Panc1 (cell line): ENCODE data around the gene LARP4B. TPM values are rescaled to one million over a fixed set of nuclear protein-coding genes. Genes with fewer than 3 reads are reported as not detected.

Experiments
- ATAC-seq: fragments of 200-7000 bp; cut with Tn5 transposase; 2 replicates; pipeline ENCODE4 v1.9.1; 2020; ENCODE audit warnings: mild to moderate bottlenecking, moderate library complexity
- BruUV-seq: library from RNA; stranded (reverse); fragments of 400-500 nt; replicated peaks from 2 replicates; lab custom pipeline; 2021; lab: Mats Ljungman, UMichigan
- CTCF ChIA-PET: fragments of 300-600 bp; sonication (Branson Sonifier 250); formaldehyde crosslinking; loops from one replicate; lab custom pipeline; 2022; ENCODE audit warnings: antibody characterized with exemption; lab: Charles Lee
- POLR2A ChIA-PET: fragments of 300-600 bp; sonication (Branson Sonifier 250); formaldehyde crosslinking; loops from one replicate; lab custom pipeline; 2022; ENCODE audit warnings: antibody characterized with exemption; lab: Charles Lee
- DNase-seq: peaks from one replicate; pipeline ENCODE4 v3.0.0-alpha.2; 2010; ENCODE audit warnings: low read depth, low spot score
- H3K27ac ChIP-seq: 2 replicates; pipeline ENCODE4 v1.5.1; 2011; ENCODE audit warnings: mild to moderate bottlenecking, low read length, inconsistent platforms
- H3K27me3 ChIP-seq: fragments of 200-500 bp; sonication (Bioruptor generic); 2 replicates; pipeline ENCODE4 v1.6.0; 2014; ENCODE audit warnings: low read length, inconsistent platforms; ENCODE audit not compliant: control insufficient read depth, insufficient read depth
- H3K36me3 ChIP-seq: fragments of 200-500 bp; sonication (Bioruptor generic); 2 replicates; pipeline ENCODE4 v1.5.1; 2014; ENCODE audit warnings: inconsistent platforms, mild to moderate bottlenecking, low read length, moderate library complexity; ENCODE audit not compliant: control insufficient read depth, insufficient read depth
- H3K4me1 ChIP-seq: 2 replicates; pipeline ENCODE4 v1.5.1; 2011; ENCODE audit warnings: inconsistent platforms, mild to moderate bottlenecking, low read length, moderate library complexity; ENCODE audit not compliant: control insufficient read depth, insufficient read depth
- H3K4me3 ChIP-seq, 2 experiments: 2 replicates each; pipeline ENCODE4 v1.5.1; 2011 to 2012; ENCODE audit warnings: low read depth in 2 of 2, low read length in 2 of 2, mild to moderate bottlenecking in 2 of 2, inconsistent platforms in 1 of 2, moderate library complexity in 1 of 2
- H3K9me3 ChIP-seq: fragments of 200-500 bp; sonication (Bioruptor generic); 2 replicates; pipeline ENCODE4 v1.5.1; 2014; ENCODE audit warnings: low read depth, mild to moderate bottlenecking, inconsistent platforms, low read length, moderate library complexity; ENCODE audit not compliant: control insufficient read depth, insufficient read depth
- SIN3A ChIP-seq: IDR thresholded peaks from 2 replicates; pipeline ENCODE4 v1.6.1; 2012; ENCODE audit warnings: low read depth, mild to moderate bottlenecking, low read length, moderate library complexity, borderline replicate concordance; ENCODE audit not compliant: insufficient read depth
- TCF7L2 ChIP-seq: IDR thresholded peaks from 2 replicates; pipeline ENCODE4 v1.6.1; 2011; ENCODE audit warnings: mild to moderate bottlenecking, low read depth, low read length, inconsistent platforms
- in situ Hi-C: cut with HindIII; loops from 2 replicates; pipeline ENCODE4 v1.10.0; 2016; ENCODE audit warnings: low sequenced_read_pairs, low pct_unique_long_range_greater_than_20kb
- intact Hi-C: fragments of 100-400 bp; cut with micrococcal nuclease; formaldehyde crosslinking; loops from one replicate; pipeline ENCODE4 v1.10.0; 2022; ENCODE audit not compliant: unreplicated experiment
- total RNA-seq: library from RNA; stranded (reverse); gene quantifications from one replicate; pipeline ENCODE4 v1.2.1, GENCODE V29; 2021; ENCODE audit not compliant: unreplicated experiment
- TF ChIP-seq, protein P1 (sequence below), 2 experiments: IDR thresholded peaks; 2 replicates each; pipeline ENCODE4 v1.6.1; 2011 to 2012; ENCODE audit warnings: low read depth in 2 of 2, control low read depth in 1 of 2, low read length in 1 of 2, mild to moderate bottlenecking in 1 of 2, moderate library complexity in 1 of 2; ENCODE audit not compliant: insufficient read depth in 1 of 2
- TF ChIP-seq, protein P2 (sequence below): fragments of 450-650 bp; IDR thresholded peaks from 2 replicates; pipeline ENCODE4 v1.5.1; 2017; ENCODE audit warnings: mild to moderate bottlenecking

LARP4B gene
- total RNA-seq, 1 experiment from 2014 or later, result 87.0 TPM

DNA sequence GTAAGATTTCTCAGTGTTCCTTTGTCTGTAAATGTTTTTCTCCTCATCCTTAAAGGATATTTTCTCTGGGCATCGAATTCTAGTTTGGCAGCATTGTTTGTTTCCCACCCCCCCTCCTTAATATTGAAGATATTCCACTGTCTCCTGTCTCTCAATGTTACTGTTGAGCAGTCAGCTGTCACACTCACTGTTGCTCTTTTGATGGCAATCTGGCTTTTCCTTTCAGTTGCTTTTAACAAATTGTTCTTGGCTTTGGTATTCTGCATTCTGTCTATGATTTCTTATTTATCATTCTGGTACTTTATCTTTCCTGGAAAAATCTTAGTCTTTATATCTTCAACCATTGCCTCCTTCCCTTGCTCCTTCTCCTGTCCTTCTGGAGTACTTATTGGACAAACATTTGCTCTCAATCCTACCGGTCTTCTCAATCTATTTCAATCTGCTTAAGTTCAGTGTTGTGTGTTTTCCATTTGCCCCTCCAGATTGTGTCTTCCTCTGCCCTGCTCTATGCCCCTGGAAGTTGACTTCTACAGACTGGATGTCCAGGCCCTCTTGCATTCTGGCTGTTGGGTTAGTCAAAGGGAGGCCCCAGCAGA, 47.4 kb upstream of the LARP4B start:
- in situ Hi-C loops, result no loop called here
- Histone ChIP-seq H3K36me3 (no peaks in the 10 kb centered on the region), H3K4me3 (no peak overlapping the region), H3K27ac (no peak overlapping the region), H3K4me1 (no peaks in the 10 kb centered on the region), H3K27me3 (no peaks in the 10 kb centered on the region), H3K9me3 (peaks cover 6% of the 10 kb centered on the region; the same call in 1 of the 2 replicates)
- ATAC-seq, result no peak
- TF ChIP-seq, protein P1, sequence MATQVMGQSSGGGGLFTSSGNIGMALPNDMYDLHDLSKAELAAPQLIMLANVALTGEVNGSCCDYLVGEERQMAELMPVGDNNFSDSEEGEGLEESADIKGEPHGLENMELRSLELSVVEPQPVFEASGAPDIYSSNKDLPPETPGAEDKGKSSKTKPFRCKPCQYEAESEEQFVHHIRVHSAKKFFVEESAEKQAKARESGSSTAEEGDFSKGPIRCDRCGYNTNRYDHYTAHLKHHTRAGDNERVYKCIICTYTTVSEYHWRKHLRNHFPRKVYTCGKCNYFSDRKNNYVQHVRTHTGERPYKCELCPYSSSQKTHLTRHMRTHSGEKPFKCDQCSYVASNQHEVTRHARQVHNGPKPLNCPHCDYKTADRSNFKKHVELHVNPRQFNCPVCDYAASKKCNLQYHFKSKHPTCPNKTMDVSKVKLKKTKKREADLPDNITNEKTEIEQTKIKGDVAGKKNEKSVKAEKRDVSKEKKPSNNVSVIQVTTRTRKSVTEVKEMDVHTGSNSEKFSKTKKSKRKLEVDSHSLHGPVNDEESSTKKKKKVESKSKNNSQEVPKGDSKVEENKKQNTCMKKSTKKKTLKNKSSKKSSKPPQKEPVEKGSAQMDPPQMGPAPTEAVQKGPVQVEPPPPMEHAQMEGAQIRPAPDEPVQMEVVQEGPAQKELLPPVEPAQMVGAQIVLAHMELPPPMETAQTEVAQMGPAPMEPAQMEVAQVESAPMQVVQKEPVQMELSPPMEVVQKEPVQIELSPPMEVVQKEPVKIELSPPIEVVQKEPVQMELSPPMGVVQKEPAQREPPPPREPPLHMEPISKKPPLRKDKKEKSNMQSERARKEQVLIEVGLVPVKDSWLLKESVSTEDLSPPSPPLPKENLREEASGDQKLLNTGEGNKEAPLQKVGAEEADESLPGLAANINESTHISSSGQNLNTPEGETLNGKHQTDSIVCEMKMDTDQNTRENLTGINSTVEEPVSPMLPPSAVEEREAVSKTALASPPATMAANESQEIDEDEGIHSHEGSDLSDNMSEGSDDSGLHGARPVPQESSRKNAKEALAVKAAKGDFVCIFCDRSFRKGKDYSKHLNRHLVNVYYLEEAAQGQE (IDR thresholded peaks at IDR 0.05; ENCODE audit: insufficient read depth in 1 of 2, low read depth in 2 of 2, low read length in 1 of 2), result no peak
- no peak for TF ChIP-seq TCF7L2
- TF ChIP-seq, protein P2, sequence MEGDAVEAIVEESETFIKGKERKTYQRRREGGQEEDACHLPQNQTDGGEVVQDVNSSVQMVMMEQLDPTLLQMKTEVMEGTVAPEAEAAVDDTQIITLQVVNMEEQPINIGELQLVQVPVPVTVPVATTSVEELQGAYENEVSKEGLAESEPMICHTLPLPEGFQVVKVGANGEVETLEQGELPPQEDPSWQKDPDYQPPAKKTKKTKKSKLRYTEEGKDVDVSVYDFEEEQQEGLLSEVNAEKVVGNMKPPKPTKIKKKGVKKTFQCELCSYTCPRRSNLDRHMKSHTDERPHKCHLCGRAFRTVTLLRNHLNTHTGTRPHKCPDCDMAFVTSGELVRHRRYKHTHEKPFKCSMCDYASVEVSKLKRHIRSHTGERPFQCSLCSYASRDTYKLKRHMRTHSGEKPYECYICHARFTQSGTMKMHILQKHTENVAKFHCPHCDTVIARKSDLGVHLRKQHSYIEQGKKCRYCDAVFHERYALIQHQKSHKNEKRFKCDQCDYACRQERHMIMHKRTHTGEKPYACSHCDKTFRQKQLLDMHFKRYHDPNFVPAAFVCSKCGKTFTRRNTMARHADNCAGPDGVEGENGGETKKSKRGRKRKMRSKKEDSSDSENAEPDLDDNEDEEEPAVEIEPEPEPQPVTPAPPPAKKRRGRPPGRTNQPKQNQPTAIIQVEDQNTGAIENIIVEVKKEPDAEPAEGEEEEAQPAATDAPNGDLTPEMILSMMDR, result no peak
- TSS peak; percentile 35 for BruUV-seq
- ChIA-PET POLR2A (no interaction called here), CTCF (no interaction called here)
- intact Hi-C loops, result no loop called here
- no peak for DNase-seq

DNA sequence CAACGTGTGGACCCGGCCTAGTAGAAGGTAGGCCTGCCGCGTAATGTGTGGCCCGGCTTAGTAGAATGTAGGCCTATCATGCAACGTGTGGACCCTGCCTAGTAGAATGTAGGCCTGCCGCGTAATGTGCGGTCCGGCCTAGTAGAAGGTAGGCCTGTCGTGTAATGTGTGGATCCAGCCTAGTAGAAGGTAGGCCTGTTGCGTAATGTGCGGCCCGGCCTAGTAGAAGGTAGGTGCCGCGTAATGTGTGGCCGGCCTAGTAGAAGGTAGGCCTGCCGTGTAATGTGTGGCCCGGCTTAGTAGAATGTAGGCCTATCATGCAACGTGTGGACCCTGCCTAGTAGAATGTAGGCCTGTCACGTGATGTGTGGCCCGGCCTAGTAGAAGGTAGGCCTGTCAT, 44.8 kb upstream of the LARP4B start:
- ATAC-seq (no peak), DNase-seq (no peak)
- Histone ChIP-seq H3K4me3 (no peak overlapping the region), H3K36me3 (no peaks in the 10 kb centered on the region), H3K4me1 (no peaks in the 10 kb centered on the region), H3K27ac (no peak overlapping the region), H3K9me3 (peaks cover 6% of the 10 kb centered on the region; the same call in 1 of the 2 replicates), H3K27me3 (no peaks in the 10 kb centered on the region)
- intact Hi-C loops, result no loop called here
- no peak for TF ChIP-seq SIN3A
- TF ChIP-seq, protein P2, result no peak
- TF ChIP-seq, protein P1 (IDR thresholded peaks at IDR 0.05; ENCODE audit: insufficient read depth in 1 of 2, low read depth in 2 of 2, low read length in 1 of 2), result no peak
- ChIA-PET POLR2A (no interaction called here), CTCF (no interaction called here)
- in situ Hi-C loops, result no loop called here
- no TSS peak for BruUV-seq
